ENCODE results near the gene SRL. TPM values are rescaled to one million over a fixed set of nuclear protein-coding genes. Genes with fewer than 3 reads are reported as not detected.

SRL gene
- total and polyA plus RNA-seq, 2 of the 13 experiments (the other 11 are each of a cell fraction or from before 2014, with no cell fraction given): 0.05 TPM; not detected in 1

GRCh38 chr16:4253394-4254150, 11.7 kb upstream of the SRL start (continued):
- peak; percentile 90 to 98; a peak in 3 of 4 replicates for TF ChIP-seq HMGXB4 (CRISPR knock-in tag; IDR thresholded peaks at IDR 0.05; ENCODE audit: borderline replicate concordance in 1 of 2, low read depth in 1 of 2)
- TF ChIP-seq ZNF260 (CRISPR knock-in tag; IDR thresholded peaks at IDR 0.05; ENCODE audit: borderline replicate concordance, low read depth): no peak
- no peak for TF ChIP-seq SNAI1 (CRISPR knock-in tag; IDR thresholded peaks at IDR 0.05; ENCODE audit: borderline replicate concordance)
- TF ChIP-seq ZNF12 (CRISPR knock-in tag; IDR thresholded peaks at IDR 0.05): no peak
- 0 out of 2 replicates have a peak, but pooled peaks have one; percentile 36 for TF ChIP-seq ZNF224 (CRISPR knock-in tag; IDR thresholded peaks at IDR 0.05)
- TF ChIP-seq NRL (CRISPR knock-in tag; IDR thresholded peaks at IDR 0.05; ENCODE audit: borderline replicate concordance): peak; percentile 54; the same call in 1 of the 2 replicates
- peak; percentile 6; the same call in 1 of the 2 replicates for TF ChIP-seq YEATS2 (CRISPR knock-in tag; IDR thresholded peaks at IDR 0.05; ENCODE audit: borderline replicate concordance)
- peak; percentile 92 for TF ChIP-seq CREB3 (CRISPR knock-in tag; IDR thresholded peaks at IDR 0.05)
- TF ChIP-seq ZBTB10 (CRISPR knock-in tag; IDR thresholded peaks at IDR 0.05; ENCODE audit: borderline replicate concordance): no peak; the same call in 1 of the 2 replicates
- TF ChIP-seq ZNF597 (CRISPR knock-in tag; IDR thresholded peaks at IDR 0.05): no peak
- TF ChIP-seq SMARCE1 (IDR thresholded peaks at IDR 0.05; ENCODE audit: borderline replicate concordance): no peak
- TF ChIP-seq FOSL1 (CRISPR knock-in tag; IDR thresholded peaks at IDR 0.05; ENCODE audit: borderline replicate concordance): 0 out of 2 replicates have a peak, but pooled peaks have one; percentile 23
- TF ChIP-seq ZNF800 (CRISPR knock-in tag; IDR thresholded peaks at IDR 0.05): peak; percentile 83
- peak; percentile 85 for TF ChIP-seq ZSCAN31 (CRISPR knock-in tag; IDR thresholded peaks at IDR 0.05; ENCODE audit: low read depth)
- no peak for TF ChIP-seq KDM6A (CRISPR knock-in tag; IDR thresholded peaks at IDR 0.05; ENCODE audit: low read depth)
- TF ChIP-seq MLLT10 (CRISPR knock-in tag; IDR thresholded peaks at IDR 0.05): no peak
- TF ChIP-seq GMEB2 (CRISPR knock-in tag; IDR thresholded peaks at IDR 0.05; ENCODE audit: low read depth): peak; percentile 84
- TF ChIP-seq SMAD9 (CRISPR knock-in tag; IDR thresholded peaks at IDR 0.05): no peak

Measured in HepG2 (cell line).